Panc1 (cell line): ENCODE data around the gene PRPF38B.

ENCODE experiments used
- POLR2AphosphoS5 ChIP-seq: IDR thresholded peaks from 2 replicates; pipeline ENCODE4 v1.6.1; 2012; ENCODE audit warnings: mild to moderate bottlenecking, low read depth, low read length, moderate library complexity
- SIN3A ChIP-seq: IDR thresholded peaks from 2 replicates; pipeline ENCODE4 v1.6.1; 2012; ENCODE audit warnings: low read depth, mild to moderate bottlenecking, low read length, moderate library complexity, borderline replicate concordance; ENCODE audit not compliant: insufficient read depth
- TCF7L2 ChIP-seq: IDR thresholded peaks from 2 replicates; pipeline ENCODE4 v1.6.1; 2011; ENCODE audit warnings: mild to moderate bottlenecking, low read depth, low read length, inconsistent platforms
- TF ChIP-seq, protein P1 (sequence below), 2 experiments: IDR thresholded peaks; 2 replicates each; pipeline ENCODE4 v1.6.1; 2011 to 2012; ENCODE audit warnings: low read depth in 2 of 2, control low read depth in 1 of 2, low read length in 1 of 2, mild to moderate bottlenecking in 1 of 2, moderate library complexity in 1 of 2; ENCODE audit not compliant: insufficient read depth in 1 of 2
- TF ChIP-seq, protein P2 (sequence below): fragments of 450-650 bp; IDR thresholded peaks from 2 replicates; pipeline ENCODE4 v1.5.1; 2017; ENCODE audit warnings: mild to moderate bottlenecking

DNA sequence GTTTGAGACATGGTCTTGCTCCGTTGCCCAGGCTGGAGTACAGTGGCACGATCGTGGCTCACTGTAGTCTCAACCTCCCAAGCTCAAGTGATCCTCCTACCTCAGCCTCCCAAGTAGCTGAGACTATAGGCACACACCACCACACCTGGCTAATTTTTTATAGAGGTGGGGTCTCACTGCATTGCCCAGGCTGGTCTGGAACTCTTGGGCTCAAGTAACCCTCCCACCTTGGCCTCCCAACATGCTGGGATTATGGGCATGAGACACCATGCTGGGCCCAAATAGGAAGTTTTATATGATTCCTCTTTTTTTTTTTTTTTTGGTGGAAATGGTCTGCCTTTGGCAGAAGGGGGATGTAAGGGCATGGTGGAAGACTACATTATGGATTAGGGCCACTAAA, 14.5 kb downstream of the PRPF38B start:
- TF ChIP-seq POLR2AphosphoS5 = no peak
- TF ChIP-seq, protein P1, sequence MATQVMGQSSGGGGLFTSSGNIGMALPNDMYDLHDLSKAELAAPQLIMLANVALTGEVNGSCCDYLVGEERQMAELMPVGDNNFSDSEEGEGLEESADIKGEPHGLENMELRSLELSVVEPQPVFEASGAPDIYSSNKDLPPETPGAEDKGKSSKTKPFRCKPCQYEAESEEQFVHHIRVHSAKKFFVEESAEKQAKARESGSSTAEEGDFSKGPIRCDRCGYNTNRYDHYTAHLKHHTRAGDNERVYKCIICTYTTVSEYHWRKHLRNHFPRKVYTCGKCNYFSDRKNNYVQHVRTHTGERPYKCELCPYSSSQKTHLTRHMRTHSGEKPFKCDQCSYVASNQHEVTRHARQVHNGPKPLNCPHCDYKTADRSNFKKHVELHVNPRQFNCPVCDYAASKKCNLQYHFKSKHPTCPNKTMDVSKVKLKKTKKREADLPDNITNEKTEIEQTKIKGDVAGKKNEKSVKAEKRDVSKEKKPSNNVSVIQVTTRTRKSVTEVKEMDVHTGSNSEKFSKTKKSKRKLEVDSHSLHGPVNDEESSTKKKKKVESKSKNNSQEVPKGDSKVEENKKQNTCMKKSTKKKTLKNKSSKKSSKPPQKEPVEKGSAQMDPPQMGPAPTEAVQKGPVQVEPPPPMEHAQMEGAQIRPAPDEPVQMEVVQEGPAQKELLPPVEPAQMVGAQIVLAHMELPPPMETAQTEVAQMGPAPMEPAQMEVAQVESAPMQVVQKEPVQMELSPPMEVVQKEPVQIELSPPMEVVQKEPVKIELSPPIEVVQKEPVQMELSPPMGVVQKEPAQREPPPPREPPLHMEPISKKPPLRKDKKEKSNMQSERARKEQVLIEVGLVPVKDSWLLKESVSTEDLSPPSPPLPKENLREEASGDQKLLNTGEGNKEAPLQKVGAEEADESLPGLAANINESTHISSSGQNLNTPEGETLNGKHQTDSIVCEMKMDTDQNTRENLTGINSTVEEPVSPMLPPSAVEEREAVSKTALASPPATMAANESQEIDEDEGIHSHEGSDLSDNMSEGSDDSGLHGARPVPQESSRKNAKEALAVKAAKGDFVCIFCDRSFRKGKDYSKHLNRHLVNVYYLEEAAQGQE (IDR thresholded peaks at IDR 0.05; ENCODE audit: insufficient read depth in 1 of 2, low read depth in 2 of 2, low read length in 1 of 2) = no peak
- TF ChIP-seq, protein P2, sequence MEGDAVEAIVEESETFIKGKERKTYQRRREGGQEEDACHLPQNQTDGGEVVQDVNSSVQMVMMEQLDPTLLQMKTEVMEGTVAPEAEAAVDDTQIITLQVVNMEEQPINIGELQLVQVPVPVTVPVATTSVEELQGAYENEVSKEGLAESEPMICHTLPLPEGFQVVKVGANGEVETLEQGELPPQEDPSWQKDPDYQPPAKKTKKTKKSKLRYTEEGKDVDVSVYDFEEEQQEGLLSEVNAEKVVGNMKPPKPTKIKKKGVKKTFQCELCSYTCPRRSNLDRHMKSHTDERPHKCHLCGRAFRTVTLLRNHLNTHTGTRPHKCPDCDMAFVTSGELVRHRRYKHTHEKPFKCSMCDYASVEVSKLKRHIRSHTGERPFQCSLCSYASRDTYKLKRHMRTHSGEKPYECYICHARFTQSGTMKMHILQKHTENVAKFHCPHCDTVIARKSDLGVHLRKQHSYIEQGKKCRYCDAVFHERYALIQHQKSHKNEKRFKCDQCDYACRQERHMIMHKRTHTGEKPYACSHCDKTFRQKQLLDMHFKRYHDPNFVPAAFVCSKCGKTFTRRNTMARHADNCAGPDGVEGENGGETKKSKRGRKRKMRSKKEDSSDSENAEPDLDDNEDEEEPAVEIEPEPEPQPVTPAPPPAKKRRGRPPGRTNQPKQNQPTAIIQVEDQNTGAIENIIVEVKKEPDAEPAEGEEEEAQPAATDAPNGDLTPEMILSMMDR = no peak
- TF ChIP-seq SIN3A = no peak
- TF ChIP-seq TCF7L2 = no peak
